GM21723 (cell line): Measurements from ENCODE around the gene GRIK1.

Source experiments
- ATAC-seq: cut with Tn5 transposase; IDR thresholded peaks from one replicate; pipeline ENCODE4 v1.9.1; 2021; ENCODE audit warnings: mild to moderate bottlenecking, moderate library complexity; ENCODE audit not compliant: unreplicated experiment

The GRIK1 gene

DNA sequence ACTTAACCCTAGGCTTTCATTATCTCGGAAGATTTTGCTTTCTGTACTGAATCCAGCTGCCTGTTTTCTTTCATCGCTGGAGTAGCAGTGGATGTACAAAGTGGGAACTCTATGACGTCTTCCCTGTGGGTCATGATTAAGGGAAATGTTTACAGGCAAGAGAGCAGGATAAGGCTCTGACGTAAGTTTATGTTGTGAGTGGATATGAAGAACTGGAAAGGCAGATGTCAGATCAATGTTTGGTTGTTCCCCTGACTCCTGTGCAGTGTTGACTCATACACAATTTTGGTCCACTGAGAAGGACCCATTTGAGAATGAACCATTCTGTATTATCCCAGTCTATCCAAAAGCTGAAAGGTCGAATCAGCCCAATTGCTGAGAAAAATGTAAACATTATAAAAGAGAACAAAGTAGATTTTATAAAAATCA, 292.4 kb downstream of the GRIK1 start:
- ATAC-seq, result no peak

GRCh38 chr21:29645666-29646553, 293.9 kb downstream of the GRIK1 start:
- no peak for ATAC-seq

DNA sequence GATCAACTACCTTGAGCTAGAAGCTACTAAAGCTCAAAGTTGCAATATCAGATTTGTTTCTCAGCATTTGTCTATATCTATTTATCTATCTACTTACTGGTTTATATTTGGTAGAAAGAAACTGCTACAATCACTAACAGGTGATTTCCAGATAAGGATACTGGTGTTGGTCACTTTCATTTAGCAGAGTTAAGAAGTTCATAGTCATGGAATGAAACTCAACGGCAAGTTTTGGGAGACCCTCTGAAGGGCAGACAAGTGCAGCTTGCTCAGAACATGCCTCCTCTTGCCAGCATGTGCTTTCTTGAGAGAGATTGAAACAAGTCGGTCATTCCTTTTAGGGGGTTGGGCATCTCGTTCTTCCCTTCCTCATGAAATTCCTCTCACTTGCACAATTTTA, 296.5 kb downstream of the GRIK1 start:
- no peak for ATAC-seq

DNA sequence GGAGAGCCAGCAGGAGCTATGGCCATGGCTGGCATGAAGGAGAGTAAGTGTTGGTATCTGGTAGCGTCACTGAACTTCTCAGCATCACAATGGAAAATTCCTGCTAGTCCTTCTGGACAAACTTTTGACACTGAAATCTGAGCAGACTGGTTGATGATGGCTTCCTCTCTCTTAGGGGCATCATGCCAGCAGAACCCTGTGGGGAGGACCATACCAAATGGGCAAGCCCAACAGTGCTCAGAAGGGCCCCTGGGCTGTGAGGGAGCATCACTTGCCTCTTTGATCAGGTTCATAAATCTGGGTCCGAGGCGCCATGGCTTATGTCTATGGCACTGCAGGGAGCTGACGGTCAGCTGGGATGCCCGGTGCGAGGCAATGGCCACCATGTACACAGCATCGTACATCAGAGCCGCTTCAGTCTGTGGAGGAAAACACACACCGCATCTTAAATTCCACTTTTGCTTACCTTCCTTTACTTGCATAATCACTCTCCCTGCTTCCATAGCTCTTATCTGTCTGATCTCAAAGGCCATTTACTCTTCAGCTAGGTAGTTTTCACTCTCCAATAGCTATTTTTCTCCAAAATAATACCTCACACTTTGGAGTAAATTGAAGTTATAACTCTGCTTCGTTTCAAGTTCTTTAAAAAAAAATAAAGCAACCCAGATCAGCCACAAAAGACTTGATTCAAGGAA, 297.1 kb downstream of the GRIK1 start:
- ATAC-seq, result no peak

DNA sequence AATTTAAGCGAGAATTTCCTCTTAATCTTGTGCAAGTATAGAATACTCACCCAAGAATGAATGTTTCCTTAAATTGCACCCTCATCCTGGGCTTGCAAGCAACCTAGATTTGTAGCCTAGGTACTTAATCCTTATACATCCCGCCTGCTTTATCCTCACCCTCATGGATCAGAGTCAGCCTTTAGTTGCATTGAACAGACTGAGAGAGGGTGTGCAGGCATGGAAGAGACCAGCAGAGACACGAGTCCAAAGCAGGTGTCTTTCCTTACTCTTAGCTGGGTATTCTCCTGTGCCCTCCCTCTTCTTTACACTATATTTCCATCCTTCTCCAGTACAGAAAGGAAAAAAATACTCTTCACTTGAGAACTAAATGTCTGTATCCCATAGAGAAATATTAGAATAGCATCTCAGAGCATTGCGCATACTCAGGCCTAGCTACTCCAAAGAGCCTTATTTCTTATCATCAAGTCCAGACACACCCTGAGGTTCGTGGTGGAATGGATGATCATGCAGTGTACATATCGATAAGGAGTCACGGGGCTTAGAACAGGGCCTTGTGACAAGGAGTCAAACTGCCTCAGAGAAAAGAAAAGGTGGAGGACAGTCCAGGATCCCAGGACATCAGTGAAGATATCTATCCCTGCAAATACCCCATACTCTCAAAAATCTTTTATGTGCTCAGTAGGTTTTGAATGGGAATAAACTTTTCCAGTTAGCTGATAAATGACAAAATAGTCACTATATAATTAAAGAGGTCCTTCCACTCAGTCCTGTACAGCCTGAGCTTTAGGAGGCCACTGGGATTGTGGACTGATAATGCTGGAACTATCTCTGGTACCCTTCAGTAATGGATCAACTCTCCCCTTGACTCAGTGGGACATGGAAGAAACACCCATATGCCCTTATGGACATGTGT, 297.9 kb downstream of the GRIK1 start:
- no peak for ATAC-seq

- no peak for ATAC-seq
These were observed 298.7 kb downstream of the GRIK1 start for GRCh38 chr21:29641001-29641634.

GRCh38 chr21:29640080-29640508, 299.7 kb downstream of the GRIK1 start:
- peak; percentile 83 for ATAC-seq

DNA sequence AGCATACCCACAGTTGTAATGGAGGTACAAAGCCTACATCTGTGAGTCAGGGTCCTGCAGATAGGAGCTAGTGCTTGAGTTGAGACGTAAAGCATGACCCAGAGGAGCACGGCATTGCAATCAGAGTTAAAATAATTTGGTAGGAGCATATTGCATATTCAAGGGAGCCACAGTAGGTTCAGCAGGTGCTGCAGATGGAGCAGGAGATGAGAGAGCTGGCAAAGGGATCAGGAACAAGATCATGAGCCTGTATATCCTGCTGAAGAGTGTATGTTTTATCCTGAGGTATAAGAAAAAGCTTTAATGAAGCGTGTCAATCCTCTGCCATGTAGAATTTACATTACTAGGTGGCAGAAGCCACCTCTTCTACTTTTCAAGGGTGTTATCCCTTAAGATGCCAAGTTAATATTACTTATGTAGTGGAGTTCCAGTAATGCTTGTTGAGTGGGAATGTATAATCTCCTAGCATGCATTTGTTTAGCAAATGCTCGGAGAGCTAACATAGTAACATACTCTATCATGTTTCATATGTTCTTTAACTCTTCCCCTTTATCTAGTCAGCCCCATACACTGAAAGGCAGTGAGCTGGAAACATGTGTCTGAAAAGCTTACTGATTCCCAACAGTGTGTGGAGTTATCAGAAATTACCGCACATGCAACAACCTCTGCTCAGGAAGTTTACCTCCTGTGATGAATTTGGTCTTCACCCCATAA, 300.3 kb downstream of the GRIK1 start:
- peak; percentile 27 for ATAC-seq

- no peak for ATAC-seq
These were observed 301.0 kb downstream of the GRIK1 start for GRCh38 chr21:29638761-29639327.

- ATAC-seq, result no peak
These were observed 301.7 kb downstream of the GRIK1 start for GRCh38 chr21:29638138-29638537.

DNA sequence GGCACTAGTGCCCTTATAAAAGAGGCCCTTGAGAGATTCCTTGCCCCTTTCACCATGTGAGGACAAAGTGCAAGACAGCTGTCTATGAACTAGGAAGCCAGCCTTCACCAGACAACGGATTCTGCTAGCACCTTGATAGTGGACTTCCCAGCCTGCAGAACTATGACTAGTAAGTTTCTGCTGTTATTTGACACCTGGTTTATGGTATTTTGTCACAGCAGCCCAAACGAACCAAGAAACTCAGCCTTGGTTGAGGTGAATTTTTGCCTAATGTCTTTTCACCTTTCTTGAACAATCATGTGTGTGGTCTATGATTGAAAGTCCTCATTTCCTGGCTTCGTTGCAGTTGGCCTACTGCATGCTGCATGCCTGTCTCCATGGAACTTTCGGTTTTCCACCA, 302.2 kb downstream of the GRIK1 start:
- no peak for ATAC-seq

GRCh38 chr21:29637134-29637533, 302.7 kb downstream of the GRIK1 start:
- ATAC-seq, result no peak

DNA sequence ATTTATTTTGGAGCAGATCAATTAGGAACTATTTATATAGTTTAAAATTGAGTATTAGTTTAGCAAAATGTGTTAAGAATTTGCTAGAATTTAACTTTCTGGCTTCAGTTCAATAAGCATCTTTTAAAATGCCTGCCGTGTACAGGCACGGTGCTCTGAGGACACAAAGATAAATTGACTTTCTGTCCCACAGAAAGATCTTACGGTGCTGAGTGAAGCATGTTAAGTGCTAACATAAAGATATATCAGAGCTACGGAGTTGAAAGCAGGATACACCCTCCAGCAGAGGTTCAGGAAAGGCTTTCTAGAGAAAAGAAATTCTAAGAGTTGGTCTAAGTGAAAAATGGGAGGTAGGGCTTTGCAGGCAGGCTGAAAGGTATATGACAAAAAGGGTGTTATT, 305.4 kb downstream of the GRIK1 start:
- no peak for ATAC-seq

GRCh38 chr21:29633756-29634155, 306.0 kb downstream of the GRIK1 start:
- ATAC-seq, result no peak

DNA sequence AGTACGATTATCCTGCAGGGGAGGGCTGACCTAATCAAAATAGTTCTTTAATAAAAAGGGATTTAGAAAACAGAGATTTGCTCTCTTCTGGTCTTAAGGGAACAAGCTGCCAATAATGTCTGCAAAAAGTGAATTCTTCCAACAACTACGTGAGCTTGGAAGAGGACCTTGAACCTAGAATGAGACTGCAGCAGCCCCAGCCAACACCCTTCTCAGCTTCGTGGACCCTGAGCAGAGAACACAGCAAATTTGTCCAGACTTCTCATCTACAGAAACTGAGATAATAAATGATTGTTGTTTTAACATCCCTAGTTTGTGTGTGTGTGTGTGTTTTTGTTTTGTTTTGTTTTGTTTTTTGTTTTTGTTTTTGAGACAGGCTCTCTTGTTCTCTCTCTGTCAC, 309.4 kb downstream of the GRIK1 start:
- ATAC-seq, result no peak

GRCh38 chr21:29627905-29628304, 311.9 kb downstream of the GRIK1 start:
- ATAC-seq, result no peak

DNA sequence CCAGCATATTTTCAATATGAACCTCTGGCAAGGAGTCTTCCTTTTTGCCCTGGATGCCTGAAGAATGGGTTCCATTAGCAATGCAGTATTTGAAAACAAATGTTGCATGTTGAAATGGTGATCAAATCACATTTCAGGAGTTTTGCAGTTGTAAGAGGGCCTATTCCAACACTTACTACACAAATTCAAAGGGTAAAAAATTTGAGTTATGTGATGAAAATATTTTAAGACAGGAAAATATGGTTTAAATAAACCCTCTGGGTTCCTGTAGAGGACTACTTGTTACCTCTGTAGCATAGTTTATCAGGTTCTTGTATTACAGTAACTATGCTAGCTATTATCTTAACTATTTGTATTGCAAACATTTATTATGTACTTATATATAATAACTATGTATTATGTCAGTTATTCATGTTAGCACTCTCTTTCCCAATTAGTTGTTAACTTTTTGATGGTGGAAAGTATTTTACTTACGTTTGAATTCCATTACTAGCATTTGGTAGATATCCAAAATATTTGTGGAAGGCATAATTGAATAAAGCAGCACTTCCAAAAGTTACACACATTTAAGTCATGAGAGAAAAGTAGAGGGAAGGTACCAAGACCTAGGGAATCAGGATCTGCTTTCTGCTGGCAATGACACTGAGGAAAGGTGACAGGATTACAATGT, 312.9 kb downstream of the GRIK1 start:
- ATAC-seq, result no peak

DNA sequence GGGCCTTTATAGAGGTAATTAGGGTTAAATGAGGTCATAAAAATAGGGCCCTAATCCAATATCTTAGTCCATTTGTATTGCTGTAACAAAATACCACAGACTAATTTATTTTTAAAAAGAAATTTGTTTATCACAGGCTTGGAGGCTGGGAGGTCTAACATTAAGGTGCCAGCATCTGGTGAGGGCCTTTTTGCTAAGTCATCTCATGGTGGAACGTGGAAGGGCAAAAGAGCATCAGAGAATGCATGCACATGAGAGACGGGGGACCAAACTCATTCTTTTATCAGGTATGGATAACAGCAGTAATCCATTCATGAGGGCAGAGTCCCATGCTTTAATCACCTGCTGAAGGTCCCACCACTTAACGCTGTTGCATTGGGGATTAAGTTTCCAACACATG, 313.8 kb downstream of the GRIK1 start:
- ATAC-seq, result no peak

GRCh38 chr21:29624776-29625175, 315.0 kb downstream of the GRIK1 start:
- ATAC-seq, result no peak
